Measurements from ENCODE around the gene EFL1.

EFL1 gene

GRCh38 chr15:82129761-82130160 is 132.8 kb downstream of the EFL1 start:
- intact Hi-C loops (cut with DNase I) = no loop called here
- DNase-seq = no peak

- DNase-seq = no peak
- intact Hi-C loops (cut with DNase I) = no loop called here
These were observed 133.3 kb downstream of the EFL1 start for GRCh38 chr15:82129149-82129692.

- DNase-seq = no peak
- intact Hi-C loops (cut with DNase I) = no loop called here
These were observed 134.0 kb downstream of the EFL1 start for GRCh38 chr15:82128401-82129148.

GRCh38 chr15:82127581-82127980 is 135.0 kb downstream of the EFL1 start:
- no peak for DNase-seq
- intact Hi-C loops (cut with DNase I) = no loop called here

- DNase-seq = no peak
- intact Hi-C loops (cut with DNase I) = no loop called here
These were observed 136.2 kb downstream of the EFL1 start for GRCh38 chr15:82126346-82126745.

- intact Hi-C loops (cut with DNase I) = no loop called here
- DNase-seq = no peak
These were observed 137.9 kb downstream of the EFL1 start for GRCh38 chr15:82124331-82125263.

GRCh38 chr15:82122746-82123400 is 139.7 kb downstream of the EFL1 start:
- DNase-seq = no peak
- intact Hi-C loops (cut with DNase I) = no loop called here

GRCh38 chr15:82118040-82118439 is 144.5 kb downstream of the EFL1 start:
- no peak for DNase-seq
- intact Hi-C loops (cut with DNase I) = no loop called here

- DNase-seq = no peak
- intact Hi-C loops (cut with DNase I) = no loop called here
These were observed 145.2 kb downstream of the EFL1 start for GRCh38 chr15:82117296-82117695.

- peak in 1 of 10 donors; percentile 53 for DNase-seq
- intact Hi-C loops (cut with DNase I) = no loop called here
These were observed 147.9 kb downstream of the EFL1 start for GRCh38 chr15:82114660-82115059.

GRCh38 chr15:82113106-82113715 is 149.3 kb downstream of the EFL1 start:
- intact Hi-C loops (cut with DNase I) = no loop called here
- no peak for DNase-seq

GRCh38 chr15:82111918-82112317 is 150.6 kb downstream of the EFL1 start:
- peak in 1 of 10 donors; percentile 63 for DNase-seq

GRCh38 chr15:82110144-82110543 is 152.4 kb downstream of the EFL1 start:
- intact Hi-C loops (cut with DNase I) = no loop called here
- DNase-seq = no peak

More at GRCh38 chr15:82111918-82112317, 150.6 kb downstream of the EFL1 start:
- intact Hi-C loops (cut with DNase I) = no loop called here

- intact Hi-C loops (cut with DNase I) = no loop called here
- DNase-seq = peak in 6 of 10 donors; percentile 18 to 85 (median 52)
These were observed 153.9 kb downstream of the EFL1 start for GRCh38 chr15:82108489-82109078.

- intact Hi-C loops (cut with DNase I) = no loop called here
- DNase-seq = no peak
These were observed 155.9 kb downstream of the EFL1 start for GRCh38 chr15:82106679-82107078.

- intact Hi-C loops (cut with DNase I) = no loop called here
- DNase-seq = peak in 1 of 10 donors; percentile 33
These were observed 156.9 kb downstream of the EFL1 start for GRCh38 chr15:82105451-82106215.

GRCh38 chr15:82103468-82103867 is 159.1 kb downstream of the EFL1 start:
- DNase-seq = peak in 2 of 10 donors; percentile 10 to 20
- intact Hi-C loops (cut with DNase I) = no loop called here

- intact Hi-C loops (cut with DNase I) = no loop called here
- no peak for DNase-seq
These were observed 162.2 kb downstream of the EFL1 start for GRCh38 chr15:82100111-82100929.
